ENCODE data around the gene AJUBA.
"Not testable (repeated sequence)": the region's sequence is repeated elsewhere in the genome, so short reads cannot be mapped to it uniquely, and the experiment has no call there.

The AJUBA gene

GRCh38 chr14:22982477-22983245 is at the start of gene AJUBA:
Gene AJUBA, minus strand, starts transcription at chr14:22982551. Its CDS starts 285 bp downstream, at chr14:22982266.
- peak; percentile 95 for DNase-seq (ENCODE audit: low spot score)

GRCh38 chr14:23030936-23031335 is 48.6 kb upstream of the AJUBA start:
- no peak for DNase-seq (ENCODE audit: low spot score)

DNA sequence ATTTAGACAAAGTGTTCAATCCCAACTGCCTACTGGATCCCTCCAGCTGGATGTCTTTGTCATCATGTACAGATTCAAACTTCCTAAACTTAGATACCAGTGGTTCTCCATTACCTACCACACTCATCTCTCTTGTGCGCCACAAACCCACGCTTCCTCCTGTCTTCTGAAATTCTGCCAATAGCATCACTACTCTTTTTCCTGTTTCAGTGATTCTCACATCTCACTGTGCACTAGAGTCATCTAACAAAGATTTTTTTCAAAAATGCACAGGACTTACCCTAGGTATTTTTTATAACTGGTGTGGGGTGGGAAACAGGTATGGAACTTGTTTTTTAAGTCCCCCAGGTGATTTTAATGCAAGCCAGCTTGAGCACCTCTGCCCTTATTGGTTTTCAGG is 46.4 kb upstream of the AJUBA start:
- no peak for DNase-seq (ENCODE audit: low spot score)

DNA sequence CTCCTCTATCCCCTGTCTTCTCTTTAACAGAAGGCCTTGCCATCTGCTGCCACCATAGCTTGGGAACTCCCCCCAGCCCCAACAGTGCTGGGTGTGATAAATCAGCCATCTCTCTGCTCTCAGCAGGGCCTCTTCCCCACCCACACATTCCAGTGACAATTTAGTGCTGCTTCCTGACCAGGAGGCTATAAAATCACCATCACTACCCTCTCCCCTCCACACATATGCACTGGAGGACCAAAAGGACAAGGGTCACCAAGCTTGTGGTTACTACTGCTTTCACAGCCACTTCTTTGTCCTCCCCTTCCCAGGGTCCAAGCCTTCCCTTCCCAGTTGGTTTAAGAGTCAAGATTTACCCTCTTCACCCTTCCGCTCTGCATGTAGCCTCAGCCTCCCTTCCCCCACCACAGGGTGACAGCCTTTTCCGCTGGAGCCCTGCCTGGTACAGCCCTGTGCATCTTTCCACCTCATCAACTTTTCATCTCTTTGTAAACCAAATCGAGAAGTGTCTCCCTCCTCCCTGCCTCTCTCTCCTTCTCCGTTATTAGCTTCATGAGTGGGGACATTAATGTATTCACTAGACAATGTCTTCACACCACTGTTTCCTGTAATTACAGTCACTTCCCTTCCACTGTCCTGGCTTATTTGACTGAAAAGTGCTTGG is 42.9 kb upstream of the AJUBA start:
- no peak for DNase-seq (ENCODE audit: low spot score)

- no peak for DNase-seq (ENCODE audit: low spot score)
Observed at GRCh38 chr14:23024612-23025075, 42.3 kb upstream of the AJUBA start.

DNA sequence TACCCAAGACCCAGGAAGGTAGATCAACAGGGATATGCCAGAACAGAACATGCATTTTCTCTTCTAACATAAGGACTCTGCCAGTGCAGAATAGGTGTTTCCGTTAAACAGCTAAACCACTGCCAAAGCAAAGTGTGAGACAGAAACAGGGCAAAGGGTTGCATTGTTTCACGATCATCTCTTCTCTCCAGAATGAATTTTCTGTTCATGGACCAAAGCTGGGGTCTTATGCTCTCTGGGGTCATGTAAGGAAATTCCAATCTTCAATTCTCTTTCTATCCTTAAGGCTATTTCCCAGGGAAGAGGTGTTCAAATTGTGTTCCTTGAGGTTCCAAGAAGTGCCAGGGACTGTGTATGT is 41.4 kb upstream of the AJUBA start:
- DNase-seq (ENCODE audit: low spot score) = no peak

- no peak for DNase-seq (ENCODE audit: low spot score)
Observed at GRCh38 chr14:23023022-23023794, 40.9 kb upstream of the AJUBA start.

DNA sequence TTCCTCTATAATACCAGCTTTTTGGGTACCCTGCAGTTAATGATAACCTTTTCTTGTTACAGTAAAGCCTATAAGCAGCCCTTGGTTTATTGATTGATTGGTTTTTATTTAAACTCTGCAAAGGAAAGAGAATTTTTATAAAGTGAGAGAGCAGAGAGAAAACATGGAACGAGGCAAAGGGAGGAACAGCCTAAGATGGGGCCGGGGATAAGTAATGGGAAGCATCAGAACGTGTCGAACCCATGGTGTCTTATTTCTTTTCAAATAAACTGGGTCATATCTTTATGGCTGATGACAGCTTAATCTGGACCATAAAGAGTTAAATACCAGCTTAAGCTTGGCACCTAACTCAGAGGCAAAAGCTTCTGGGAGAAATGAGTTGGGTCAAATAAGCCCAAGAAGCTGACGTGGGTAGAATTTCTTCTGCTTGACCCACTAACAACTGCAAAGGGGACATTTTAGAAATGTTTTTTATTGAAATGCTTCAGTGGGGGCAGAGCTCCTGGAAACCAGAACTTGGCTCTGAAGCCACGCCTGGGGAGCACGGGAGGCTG is 39.6 kb upstream of the AJUBA start:
- no peak for DNase-seq (ENCODE audit: low spot score)

DNA sequence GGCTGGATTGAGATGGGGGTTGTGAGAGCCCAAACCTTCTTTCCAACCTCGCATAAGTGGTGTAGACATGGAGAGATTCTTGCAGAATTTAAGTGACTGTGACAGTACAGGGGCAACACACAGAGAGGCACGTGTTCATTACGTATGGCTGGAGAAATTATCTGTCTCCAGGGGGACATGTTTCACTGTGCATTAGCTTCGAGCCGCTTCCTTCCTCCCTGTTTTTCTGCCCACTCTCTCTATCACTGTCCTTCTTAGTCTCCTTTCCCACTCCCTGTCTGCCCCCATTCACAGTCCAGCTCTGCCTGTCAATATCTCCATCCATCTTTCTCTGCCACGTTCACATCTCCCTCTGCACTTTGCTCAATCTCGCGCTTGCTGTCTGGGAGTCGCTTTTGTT is 39.1 kb upstream of the AJUBA start:
- no peak for DNase-seq (ENCODE audit: low spot score)

DNA sequence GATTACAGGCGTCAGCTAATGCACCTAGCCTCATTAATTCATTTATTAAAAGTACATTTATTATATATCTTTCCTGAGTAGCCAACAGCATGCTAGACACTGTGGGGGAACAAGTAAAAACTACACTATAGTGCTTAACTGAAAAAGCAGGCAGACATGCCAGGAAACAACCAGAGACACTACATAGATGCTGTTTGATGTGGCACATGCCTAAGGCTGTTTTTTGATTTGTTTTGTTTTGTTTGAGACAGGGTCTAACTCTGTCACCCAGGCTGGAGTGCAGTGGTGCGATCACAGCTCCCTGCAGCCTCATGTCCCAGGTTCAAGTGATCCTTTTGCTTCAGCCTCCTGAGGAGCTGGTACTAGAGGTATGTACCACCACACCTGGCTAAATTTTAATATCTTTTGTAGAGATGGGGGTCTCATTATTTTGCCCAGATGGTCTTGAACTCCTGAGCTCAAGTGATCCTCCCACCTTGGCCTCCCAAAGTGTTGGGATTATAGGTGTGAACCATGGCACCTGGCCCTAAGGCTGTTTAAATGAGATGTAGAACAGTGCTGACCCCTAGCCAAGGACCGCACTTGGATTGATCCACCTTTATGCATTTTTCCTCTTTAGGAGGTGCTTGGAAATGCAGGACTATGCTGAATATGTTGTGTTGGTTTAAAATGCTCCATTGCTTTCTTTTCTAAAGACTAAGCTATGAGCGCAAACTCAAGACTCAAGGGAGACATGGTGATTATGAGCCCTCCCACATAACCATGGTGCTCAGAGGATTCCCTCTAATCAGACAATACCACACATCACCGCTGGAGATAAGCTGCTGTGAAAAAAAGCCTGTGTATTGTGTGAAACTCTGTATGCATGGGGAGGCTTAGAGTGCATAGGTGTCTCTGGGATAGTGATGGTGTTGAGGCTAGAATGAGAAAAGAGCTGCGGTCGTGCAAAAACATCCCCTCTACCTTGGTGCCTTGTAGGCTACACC is 38.1 kb upstream of the AJUBA start:
- no peak for DNase-seq (ENCODE audit: low spot score)

DNA sequence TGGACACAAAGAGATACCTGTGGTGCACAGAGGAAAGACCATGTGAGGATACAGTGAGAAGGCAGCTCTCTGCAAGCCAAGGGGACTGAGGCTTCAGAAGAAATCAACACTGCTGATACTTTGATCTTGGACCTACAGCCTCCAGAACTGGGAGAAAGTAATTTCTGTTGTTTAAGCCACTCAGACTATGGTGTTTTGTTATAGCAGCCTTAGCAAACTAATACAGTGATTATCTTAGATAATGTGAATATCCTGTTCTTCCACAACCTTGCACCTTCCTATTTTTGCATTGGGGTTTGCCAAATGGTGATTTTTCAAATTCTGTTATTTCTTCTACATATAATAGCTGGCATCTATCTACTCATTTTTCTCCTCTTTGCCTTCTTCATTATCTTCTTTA is 35.8 kb upstream of the AJUBA start:
- DNase-seq (ENCODE audit: low spot score) = no peak

- no peak for DNase-seq (ENCODE audit: low spot score)
Observed at GRCh38 chr14:23017091-23017490, 34.7 kb upstream of the AJUBA start.

- no peak for DNase-seq (ENCODE audit: low spot score)
Observed at GRCh38 chr14:23015618-23016017, 33.3 kb upstream of the AJUBA start.

DNA sequence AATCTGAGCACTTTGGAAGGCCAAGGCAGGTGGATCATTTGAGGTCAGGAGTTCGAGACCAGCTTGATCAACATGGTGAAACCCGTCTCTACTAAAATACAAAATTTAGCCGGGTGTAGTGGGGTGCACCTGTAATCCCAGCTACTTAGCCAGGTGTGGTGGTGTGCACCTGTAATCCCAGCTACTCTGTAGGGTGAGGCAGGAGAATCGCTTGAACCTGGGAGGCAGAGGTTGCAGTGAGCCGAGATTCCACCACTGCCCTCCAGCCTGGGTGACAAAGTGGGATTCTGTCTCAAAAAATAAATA is 31.4 kb upstream of the AJUBA start:
- DNase-seq (ENCODE audit: low spot score) = not testable (repeated sequence)

DNA sequence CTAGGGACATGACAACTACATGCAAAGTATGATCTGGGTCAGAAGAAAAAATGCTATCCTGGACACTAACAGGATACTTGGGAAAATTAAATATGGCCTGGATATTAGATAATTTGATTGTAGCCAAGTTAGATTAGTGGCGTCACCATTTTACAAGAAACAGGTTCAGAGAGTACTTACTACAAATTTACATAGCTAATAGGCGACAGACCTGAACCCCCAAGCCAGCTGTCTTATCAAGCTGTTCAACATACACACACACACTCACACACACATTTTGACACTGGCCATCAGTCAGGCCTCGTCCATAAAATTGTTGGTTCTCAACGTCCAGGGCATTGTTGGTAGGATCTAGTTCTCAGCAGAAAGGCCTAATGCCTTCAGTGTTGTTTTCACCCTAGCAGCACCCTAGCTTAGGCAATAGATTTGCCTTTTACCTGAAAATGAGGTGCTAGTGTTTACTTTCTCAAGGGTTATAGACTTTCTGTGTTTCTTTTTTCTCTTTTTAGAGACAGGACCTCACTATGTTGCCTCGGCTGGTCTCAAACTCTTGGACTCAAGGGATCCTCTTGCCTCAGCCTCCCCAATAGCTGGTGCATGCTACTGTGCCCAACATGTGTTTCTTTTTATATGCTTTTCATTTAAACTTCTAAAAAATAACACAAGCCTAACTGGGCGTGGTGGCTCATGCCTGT is 30.9 kb upstream of the AJUBA start:
- no peak for DNase-seq (ENCODE audit: low spot score)

DNA sequence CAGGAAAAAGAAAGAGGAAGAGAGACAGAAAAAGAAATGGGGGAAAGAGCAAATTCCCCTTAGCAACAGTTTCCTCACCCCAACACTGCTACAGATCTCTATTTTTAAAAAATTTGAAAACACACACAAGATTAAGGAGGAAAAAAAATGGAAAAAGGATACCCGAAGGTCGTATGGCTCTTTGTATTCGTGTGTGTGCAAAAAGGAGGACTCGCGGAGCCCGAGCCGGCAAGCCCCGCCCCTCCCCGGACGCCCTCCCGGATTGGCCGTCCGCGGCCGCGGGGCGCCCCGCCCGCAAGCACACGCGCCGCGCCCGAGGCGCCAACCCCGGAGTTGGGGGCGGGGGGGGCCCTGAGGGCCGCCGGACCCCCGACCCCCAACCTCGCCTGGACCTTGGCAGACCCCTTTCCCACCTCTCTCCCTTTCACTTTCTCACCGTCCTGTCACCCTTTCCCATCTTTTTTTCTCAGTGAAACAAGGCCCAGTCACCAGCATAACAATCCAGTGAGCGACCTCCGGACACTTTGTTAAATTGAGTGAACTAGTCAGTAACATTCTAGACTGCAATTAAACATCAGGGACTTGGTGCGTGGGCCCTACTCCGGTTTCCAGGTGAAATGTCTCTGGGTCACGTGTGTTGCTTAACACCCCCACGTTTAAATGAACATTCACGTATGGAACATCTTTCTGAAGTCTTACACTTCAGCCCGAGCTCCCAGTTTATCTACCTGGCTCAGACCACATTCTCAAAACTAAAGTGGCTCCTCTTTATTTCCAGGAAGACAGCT is 27.8 kb upstream of the AJUBA start, which contains the start of gene C14orf93:
Gene C14orf93 (minus strand): TSS at position 205 of the 788 bp plus-strand sequence. CDS start 11,120 bp downstream, outside the sequence.
- DNase-seq (ENCODE audit: low spot score) = peak; percentile 95

GRCh38 chr14:23009483-23009938 is 27.2 kb upstream of the AJUBA start:
- no peak for DNase-seq (ENCODE audit: low spot score)

- DNase-seq (ENCODE audit: low spot score) = no peak
Observed at GRCh38 chr14:23008831-23009230, 26.5 kb upstream of the AJUBA start.

- peak; percentile 97 for DNase-seq (ENCODE audit: low spot score)
Observed at GRCh38 chr14:23006544-23007419, 24.4 kb upstream of the AJUBA start.
